Testis (tissue), 2 donors: ENCODE results near the gene PRRT2.

ENCODE experiments used
- CTCF ChIP-seq, 3 experiments: fragments of 450-650 bp in 2 of 3; fragments of 200-600 bp in 1 of 3; sonication (generic) in 1 of 3; IDR thresholded peaks; one replicate each; pipeline ENCODE4 v1.5.1; 2016 to 2019; ENCODE audit warnings: antibody characterized with exemption in 3 of 3, mild to moderate bottlenecking in 2 of 3, moderate library complexity in 1 of 3
- POLR2A ChIP-seq: fragments of 450-650 bp; IDR thresholded peaks from one replicate; pipeline ENCODE4 v1.6.1; 2017; ENCODE audit warnings: antibody characterized with exemption, mild to moderate bottlenecking, moderate library complexity

GRCh38 chr16:29811170-29811895 is 660 bp upstream of the PRRT2 start:
- TF ChIP-seq CTCF (IDR thresholded peaks at IDR 0.05) (no peak), POLR2A (no peak)
